Central memory CD8-positive, alpha-beta T cell (primary cell): ENCODE measurements around the gene TRPV2.
A peak's percentile ranks its signal among the peaks of the same experiment; 100 is the strongest.

Experiments
- ATAC-seq: fragments of 150-1000 bp; cut with Tn5 transposase; replicated peaks from 2 replicates; pipeline ENCODE4 v1.10.0; 2022; ENCODE audit warnings: mild to moderate bottlenecking, moderate FRiP score, moderate number of reproducible peaks; ENCODE audit not compliant: poor library complexity, severe bottlenecking; ENCODE audit errors: extremely low read depth
- DNase-seq, 2 donors: peaks; one replicate each; pipeline ENCODE4 v3.0.0; 2021; ENCODE audit warnings: low spot score in 2 of 2
- H3K27ac Mint-ChIP-seq: one replicate; pipeline ENCODE4 v1.8.0; 2022; ENCODE audit warnings: low read depth, mild to moderate bottlenecking, moderate library complexity, mixed read lengths
- H3K27me3 Mint-ChIP-seq: one replicate; pipeline ENCODE4 v1.8.0; 2022; ENCODE audit warnings: mixed read lengths
- H3K36me3 Mint-ChIP-seq: one replicate; pipeline ENCODE4 v1.8.0; 2022; ENCODE audit warnings: mild to moderate bottlenecking, moderate library complexity, mixed read lengths; ENCODE audit not compliant: insufficient read depth
- H3K4me1 Mint-ChIP-seq: one replicate; pipeline ENCODE4 v1.8.0; 2022; ENCODE audit warnings: mixed read lengths
- H3K4me3 Mint-ChIP-seq: one replicate; pipeline ENCODE4 v1.8.0; 2022; ENCODE audit warnings: mild to moderate bottlenecking, moderate library complexity, mixed read lengths
- H3K9me3 Mint-ChIP-seq: one replicate; pipeline ENCODE4 v1.8.0; 2022; ENCODE audit warnings: mixed read lengths

Gene TRPV2

DNA sequence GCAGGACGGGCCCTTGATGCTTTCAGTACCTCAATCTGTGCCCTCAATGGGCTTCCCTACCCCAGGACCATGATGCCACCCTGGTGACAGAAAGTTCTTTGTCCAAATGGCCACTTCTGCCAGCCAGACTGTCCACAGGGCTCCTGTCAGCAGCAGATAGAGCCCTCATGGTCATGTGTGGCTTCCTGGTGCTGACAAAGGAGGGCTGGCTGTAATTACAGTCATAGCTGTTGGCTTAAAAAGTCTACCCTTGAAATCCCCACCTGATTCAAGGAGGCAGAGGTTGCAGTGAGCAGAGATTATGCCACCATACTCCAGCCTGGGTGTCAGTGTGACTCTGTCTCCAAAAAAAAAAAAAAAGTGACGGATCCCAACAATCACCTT lies 3.3 kb downstream of the TRPV2 start:
- H3K4me1 Mint-ChIP-seq = peaks cover 59% of the 10 kb centered on the region
- peak overlapping the region; percentile 96 for H3K4me3 Mint-ChIP-seq
- H3K9me3 Mint-ChIP-seq = no peaks in the 10 kb centered on the region
- peak overlapping the region; percentile 80 for H3K27ac Mint-ChIP-seq
- DNase-seq = no peak
- no peaks in the 10 kb centered on the region for H3K27me3 Mint-ChIP-seq
- peaks cover 63% of the 10 kb centered on the region for H3K36me3 Mint-ChIP-seq
- no peak for ATAC-seq

DNA sequence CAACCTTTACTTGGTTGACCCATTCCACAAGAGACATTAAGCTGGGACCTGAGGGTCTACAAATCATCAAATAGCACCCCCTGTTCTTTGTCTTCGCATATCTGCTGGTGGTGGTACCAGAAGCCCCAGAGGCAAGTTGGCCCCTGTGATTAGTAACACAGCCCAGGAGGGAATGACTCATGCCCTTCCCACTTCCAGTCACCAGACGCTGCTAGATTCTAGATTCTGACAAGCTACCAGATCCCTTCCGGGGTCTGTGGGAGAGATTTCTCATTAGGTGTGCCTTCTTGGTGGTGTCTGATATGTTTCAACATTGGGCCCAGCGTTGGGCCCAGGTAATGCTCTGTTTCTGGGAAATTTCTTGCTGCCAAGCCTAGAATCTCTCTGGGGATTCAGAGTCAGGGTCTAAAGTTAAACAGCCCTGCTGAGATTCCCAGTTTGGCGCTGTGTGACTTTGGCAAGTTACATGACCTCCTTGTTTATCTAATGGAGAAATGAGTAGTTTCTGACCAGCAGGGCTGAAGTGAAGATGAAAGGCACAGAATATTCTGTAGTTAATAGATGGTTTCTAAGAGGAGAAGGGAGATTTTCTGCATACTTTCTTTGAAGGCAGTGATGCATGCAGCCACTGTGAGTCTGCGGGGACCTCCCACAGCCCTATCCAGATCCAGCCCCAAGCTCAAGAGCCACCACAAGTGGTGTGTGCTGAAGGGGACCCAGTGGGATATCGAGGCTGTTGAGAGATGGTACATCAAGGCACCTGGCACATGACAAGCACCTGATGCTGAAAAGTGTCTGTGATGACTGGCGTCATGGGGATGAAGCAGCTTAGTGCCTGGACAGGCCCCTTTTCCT lies 3.9 kb downstream of the TRPV2 start:
- H3K4me3 Mint-ChIP-seq = peak overlapping the region; percentile 96
- peak overlapping the region; percentile 80 for H3K27ac Mint-ChIP-seq
- H3K27me3 Mint-ChIP-seq = no peaks in the 10 kb centered on the region
- peaks cover 55% of the 10 kb centered on the region for H3K4me1 Mint-ChIP-seq
- ATAC-seq (no peak), DNase-seq (no peak)
- H3K36me3 Mint-ChIP-seq = peaks cover 68% of the 10 kb centered on the region
- H3K9me3 Mint-ChIP-seq = no peaks in the 10 kb centered on the region

DNA sequence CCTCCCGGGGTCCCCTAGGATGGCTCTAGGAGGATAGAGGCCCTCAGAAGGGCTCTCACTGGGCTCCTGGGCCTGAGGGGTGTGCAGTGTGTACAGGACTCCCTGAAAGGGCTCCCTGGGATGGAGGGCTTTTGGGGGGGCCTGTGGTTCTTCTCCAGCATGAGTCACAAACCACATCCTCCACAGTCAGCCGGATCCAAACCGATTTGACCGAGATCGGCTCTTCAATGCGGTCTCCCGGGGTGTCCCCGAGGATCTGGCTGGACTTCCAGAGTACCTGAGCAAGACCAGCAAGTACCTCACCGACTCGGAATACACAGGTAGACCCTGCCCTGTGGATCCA lies 4.5 kb downstream of the TRPV2 start:
- H3K9me3 Mint-ChIP-seq = no peaks in the 10 kb centered on the region
- H3K4me1 Mint-ChIP-seq = peaks cover 49% of the 10 kb centered on the region
- peak overlapping the region; percentile 96 for H3K4me3 Mint-ChIP-seq
- H3K27ac Mint-ChIP-seq = peak overlapping the region; percentile 89
- H3K27me3 Mint-ChIP-seq = no peaks in the 10 kb centered on the region
- DNase-seq (no peak), ATAC-seq (no peak)
- peaks cover 71% of the 10 kb centered on the region for H3K36me3 Mint-ChIP-seq

DNA sequence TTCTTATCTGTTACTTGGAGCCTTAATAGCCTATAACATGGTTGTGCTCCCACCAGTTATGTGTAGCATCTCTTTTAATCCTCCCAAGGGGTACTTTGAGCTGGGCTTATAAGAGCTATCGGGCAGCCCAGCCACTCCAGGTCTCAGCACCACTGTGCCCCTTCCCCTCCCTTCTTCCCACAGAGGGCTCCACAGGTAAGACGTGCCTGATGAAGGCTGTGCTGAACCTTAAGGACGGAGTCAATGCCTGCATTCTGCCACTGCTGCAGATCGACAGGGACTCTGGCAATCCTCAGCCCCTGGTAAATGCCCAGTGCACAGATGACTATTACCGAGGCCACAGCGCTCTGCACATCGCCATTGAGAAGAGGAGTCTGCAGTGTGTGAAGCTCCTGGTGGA lies 7.0 kb downstream of the TRPV2 start:
- H3K27me3 Mint-ChIP-seq = no peaks in the 10 kb centered on the region
- DNase-seq = no peak
- no peak for ATAC-seq
- no peak overlapping the region for H3K27ac Mint-ChIP-seq
- H3K4me3 Mint-ChIP-seq = no peak overlapping the region
- peaks cover 67% of the 10 kb centered on the region for H3K36me3 Mint-ChIP-seq
- no peaks in the 10 kb centered on the region for H3K9me3 Mint-ChIP-seq
- H3K4me1 Mint-ChIP-seq = peaks cover 37% of the 10 kb centered on the region

DNA sequence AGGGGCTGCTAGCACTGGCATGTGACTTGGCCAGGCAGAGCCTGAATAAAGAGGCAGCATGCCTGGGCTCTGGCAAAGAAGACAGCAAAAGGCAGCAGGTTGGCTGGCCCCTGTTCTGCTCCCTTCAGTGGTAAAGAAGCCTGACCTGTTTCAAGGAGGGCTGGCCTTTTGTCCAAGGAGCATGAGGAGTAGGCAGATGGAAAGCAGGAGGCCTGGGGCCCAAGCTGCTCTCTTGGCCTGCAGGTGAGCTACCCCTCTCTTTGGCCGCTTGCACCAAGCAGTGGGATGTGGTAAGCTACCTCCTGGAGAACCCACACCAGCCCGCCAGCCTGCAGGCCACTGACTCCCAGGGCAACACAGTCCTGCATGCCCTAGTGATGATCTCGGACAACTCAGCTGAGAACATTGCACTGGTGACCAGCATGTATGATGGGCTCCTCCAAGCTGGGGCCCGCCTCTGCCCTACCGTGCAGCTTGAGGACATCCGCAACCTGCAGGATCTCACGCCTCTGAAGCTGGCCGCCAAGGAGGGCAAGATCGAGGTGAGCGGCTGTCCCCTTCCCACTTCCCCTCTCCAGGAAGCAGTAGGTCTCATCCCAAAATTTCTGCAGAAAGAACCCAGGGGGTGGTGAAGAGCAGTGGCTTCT lies 8.0 kb downstream of the TRPV2 start:
- Mint-ChIP-seq H3K4me3 (no peak overlapping the region), H3K27me3 (no peaks in the 10 kb centered on the region), H3K27ac (no peak overlapping the region), H3K9me3 (no peaks in the 10 kb centered on the region), H3K36me3 (peaks cover 60% of the 10 kb centered on the region), H3K4me1 (peaks cover 31% of the 10 kb centered on the region)
- DNase-seq (no peak), ATAC-seq (no peak)

DNA sequence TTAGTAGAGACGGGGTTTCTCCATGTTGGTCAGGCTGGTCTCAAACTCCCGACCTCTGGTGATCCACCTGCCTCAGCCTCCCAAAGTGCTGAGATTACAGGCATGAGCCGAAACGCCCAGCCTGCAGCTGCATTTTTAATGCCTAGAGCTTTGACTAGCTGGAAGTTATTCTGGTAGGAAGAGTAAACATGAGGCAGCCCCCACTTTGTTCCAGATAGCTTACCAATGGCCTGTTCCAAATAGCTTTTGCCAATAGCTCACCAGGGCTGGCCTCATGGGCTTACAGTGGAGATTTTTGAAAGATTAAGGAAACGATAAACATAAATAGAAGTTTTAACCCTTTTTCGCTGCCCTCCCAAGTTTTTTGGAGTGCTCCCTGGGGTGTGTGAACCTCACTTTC lies 9.8 kb downstream of the TRPV2 start:
- ATAC-seq (no peak), DNase-seq (no peak)
- Mint-ChIP-seq H3K27ac (no peak overlapping the region), H3K27me3 (no peaks in the 10 kb centered on the region), H3K36me3 (peaks cover 56% of the 10 kb centered on the region), H3K4me1 (peaks cover 17% of the 10 kb centered on the region), H3K4me3 (no peak overlapping the region), H3K9me3 (no peaks in the 10 kb centered on the region)

DNA sequence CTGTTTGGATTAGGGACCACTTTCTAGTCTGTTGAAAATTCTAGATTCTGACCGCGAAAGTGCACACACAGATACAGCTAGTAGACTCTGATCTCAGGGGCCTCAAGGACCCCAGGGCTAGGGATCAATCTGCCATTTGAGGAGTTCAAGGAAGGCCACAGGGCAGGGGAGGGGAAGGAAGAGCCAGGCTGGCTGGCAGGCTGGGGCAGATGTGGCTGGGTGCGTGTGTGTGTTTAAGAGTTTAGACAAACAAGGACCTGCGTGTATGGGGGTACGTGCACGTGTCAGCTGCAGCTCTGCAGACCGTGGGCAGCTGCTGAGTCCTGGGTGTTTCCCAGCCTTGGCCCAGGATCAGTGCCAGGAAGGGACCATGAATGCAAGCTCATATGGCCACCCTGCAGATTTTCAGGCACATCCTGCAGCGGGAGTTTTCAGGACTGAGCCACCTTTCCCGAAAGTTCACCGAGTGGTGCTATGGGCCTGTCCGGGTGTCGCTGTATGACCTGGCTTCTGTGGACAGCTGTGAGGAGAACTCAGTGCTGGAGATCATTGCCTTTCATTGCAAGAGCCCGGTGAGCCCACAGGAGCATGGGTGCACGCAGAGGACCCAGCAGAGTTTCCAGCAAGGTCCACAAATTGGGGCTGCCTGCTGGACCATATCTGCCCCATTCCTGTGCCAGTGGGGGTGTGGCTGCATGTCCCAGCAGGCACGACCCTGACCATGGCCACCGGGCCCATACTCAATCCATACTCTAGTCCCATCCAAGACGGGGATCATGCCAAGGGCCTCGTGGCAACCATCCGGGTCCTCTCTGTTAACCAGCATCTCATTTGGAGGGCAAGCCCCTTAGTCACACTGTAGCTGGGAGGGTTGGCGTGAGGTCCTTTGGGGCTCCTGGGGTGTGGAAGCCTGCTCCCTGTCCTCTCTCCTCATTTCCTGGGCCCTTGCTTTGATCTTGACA lies 10.6 kb downstream of the TRPV2 start:
- DNase-seq (no peak), ATAC-seq (no peak)
- Mint-ChIP-seq H3K4me3 (no peak overlapping the region), H3K9me3 (no peaks in the 10 kb centered on the region), H3K4me1 (peaks cover 12% of the 10 kb centered on the region), H3K27me3 (no peaks in the 10 kb centered on the region), H3K36me3 (peaks cover 57% of the 10 kb centered on the region), H3K27ac (no peak overlapping the region)

DNA sequence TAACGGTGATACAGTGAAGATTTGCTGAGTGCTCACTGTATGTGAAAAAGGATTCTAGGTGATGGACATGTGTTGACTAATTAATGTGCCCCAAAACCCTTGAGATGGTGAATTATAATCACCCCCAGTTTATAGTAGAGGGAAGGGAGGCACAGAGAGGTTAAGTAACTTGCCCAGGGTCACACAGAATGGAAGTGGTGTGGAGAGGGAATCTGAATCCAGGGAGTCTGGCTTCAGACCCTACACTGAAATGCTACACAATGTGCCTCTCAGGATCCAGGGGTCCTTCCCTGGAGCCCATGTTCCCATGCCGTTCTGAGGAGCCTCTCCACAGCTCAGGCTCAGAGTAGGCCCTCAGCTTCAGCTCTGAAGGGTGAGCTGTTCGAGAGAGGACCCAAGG lies 11.6 kb downstream of the TRPV2 start:
- H3K9me3 Mint-ChIP-seq = no peaks in the 10 kb centered on the region
- no peaks in the 10 kb centered on the region for H3K27me3 Mint-ChIP-seq
- H3K4me1 Mint-ChIP-seq = peaks cover 10% of the 10 kb centered on the region
- H3K36me3 Mint-ChIP-seq = peaks cover 51% of the 10 kb centered on the region
- no peak overlapping the region for H3K4me3 Mint-ChIP-seq
- DNase-seq (no peak), ATAC-seq (no peak)
- H3K27ac Mint-ChIP-seq = no peak overlapping the region

DNA sequence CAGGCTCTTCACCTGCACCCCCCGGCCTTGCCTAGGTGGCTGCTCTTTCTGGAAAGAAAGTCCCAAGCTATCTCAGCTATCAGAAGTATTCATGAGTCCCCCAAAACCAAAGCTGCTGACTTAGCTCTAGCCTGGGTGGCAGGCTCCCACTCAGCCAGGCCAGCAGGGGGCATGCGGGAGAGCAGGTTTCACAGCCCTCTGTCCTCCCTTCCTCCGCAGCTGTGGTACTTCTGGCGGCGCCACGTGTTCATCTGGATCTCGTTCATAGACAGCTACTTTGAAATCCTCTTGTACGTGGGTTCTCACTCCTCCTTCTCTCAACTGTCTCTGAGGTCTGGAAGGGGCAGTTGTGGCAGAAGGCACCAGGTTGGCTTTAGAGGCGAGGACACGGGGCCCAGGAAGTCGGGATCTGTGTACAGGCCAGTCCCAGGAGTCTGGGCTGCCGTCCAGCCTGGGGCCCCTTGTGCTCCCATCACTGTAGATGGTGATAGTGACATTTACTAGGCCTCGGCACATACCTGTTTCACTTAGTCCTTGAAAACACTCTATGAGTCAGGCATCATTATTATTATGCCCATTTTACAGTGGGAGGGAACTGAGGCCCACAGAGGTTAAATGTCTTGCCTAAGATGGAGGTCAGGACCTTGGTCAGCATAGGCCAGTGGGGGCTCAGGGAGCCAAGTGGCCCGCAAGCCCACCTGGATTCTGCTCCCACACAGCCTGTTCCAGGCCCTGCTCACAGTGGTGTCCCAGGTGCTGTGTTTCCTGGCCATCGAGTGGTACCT lies 12.9 kb downstream of the TRPV2 start:
- H3K4me3 Mint-ChIP-seq = no peak overlapping the region
- no peaks in the 10 kb centered on the region for H3K27me3 Mint-ChIP-seq
- no peaks in the 10 kb centered on the region for H3K9me3 Mint-ChIP-seq
- H3K36me3 Mint-ChIP-seq = peaks cover 51% of the 10 kb centered on the region
- ATAC-seq (no peak), DNase-seq (no peak)
- H3K4me1 Mint-ChIP-seq = peaks cover 10% of the 10 kb centered on the region
- no peak overlapping the region for H3K27ac Mint-ChIP-seq

DNA sequence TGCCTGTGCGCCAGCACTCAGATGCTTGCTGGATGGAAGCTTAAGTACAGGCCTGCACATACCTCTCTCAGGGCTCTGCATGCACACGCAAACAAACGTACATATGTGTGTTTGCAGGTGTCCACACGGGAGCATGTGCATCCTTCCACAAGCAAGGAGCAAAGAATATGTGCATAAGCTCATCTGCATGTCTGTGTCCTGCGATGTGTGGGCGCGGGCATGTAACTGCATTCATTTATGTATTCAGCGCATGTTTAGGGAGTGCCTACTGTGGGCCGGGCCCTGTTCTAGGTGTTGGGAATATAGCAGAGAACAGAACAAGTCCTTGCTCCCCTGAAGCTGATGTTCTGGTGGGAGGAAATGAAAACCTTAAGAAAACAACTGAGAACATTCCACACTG lies 13.7 kb downstream of the TRPV2 start:
- DNase-seq (no peak), ATAC-seq (no peak)
- H3K4me1 Mint-ChIP-seq = peaks cover 10% of the 10 kb centered on the region
- H3K36me3 Mint-ChIP-seq = peaks cover 45% of the 10 kb centered on the region
- no peaks in the 10 kb centered on the region for H3K9me3 Mint-ChIP-seq
- no peak overlapping the region for H3K4me3 Mint-ChIP-seq
- H3K27ac Mint-ChIP-seq = peak overlapping the region; percentile 20
- H3K27me3 Mint-ChIP-seq = no peaks in the 10 kb centered on the region

DNA sequence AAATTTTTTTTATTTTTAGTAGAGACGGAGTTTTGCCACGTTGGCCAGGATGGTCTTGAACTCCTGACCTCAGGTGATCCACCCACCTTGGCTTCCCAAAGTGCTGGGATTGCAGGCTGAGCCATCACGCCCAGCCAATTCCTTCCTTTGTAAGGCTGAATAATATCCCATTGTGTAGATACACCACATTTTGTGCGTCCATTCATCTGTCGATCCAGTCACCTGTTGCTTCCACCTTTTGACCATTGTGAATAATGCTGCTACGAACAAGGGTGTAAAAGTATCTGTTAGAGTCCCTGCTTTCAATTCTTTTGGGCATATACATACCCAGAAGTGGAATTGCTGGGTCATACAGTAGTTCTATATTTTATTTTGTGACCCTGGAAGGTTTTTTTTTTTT lies 15.3 kb downstream of the TRPV2 start:
- no peak for DNase-seq
- Mint-ChIP-seq H3K27ac (peak overlapping the region; percentile 12), H3K4me3 (no peak overlapping the region), H3K9me3 (no peaks in the 10 kb centered on the region), H3K4me1 (peaks cover 11% of the 10 kb centered on the region), H3K27me3 (no peaks in the 10 kb centered on the region), H3K36me3 (peaks cover 35% of the 10 kb centered on the region)
- no peak for ATAC-seq

DNA sequence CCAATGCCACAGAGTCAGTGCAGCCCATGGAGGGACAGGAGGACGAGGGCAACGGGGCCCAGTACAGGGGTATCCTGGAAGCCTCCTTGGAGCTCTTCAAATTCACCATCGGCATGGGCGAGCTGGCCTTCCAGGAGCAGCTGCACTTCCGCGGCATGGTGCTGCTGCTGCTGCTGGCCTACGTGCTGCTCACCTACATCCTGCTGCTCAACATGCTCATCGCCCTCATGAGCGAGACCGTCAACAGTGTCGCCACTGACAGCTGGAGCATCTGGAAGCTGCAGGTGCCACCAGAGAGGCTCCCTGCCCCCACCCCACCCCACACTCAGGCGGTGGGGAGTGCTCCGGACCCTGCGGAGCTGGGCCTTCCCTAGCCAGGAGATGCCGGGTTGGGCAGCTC lies 16.6 kb downstream of the TRPV2 start:
- no peaks in the 10 kb centered on the region for H3K27me3 Mint-ChIP-seq
- peaks cover 32% of the 10 kb centered on the region for H3K36me3 Mint-ChIP-seq
- peaks cover 13% of the 10 kb centered on the region for H3K4me1 Mint-ChIP-seq
- DNase-seq = no peak
- H3K9me3 Mint-ChIP-seq = no peaks in the 10 kb centered on the region
- H3K4me3 Mint-ChIP-seq = no peak overlapping the region
- no peak overlapping the region for H3K27ac Mint-ChIP-seq
- ATAC-seq = no peak
